Fibroblast of the aortic adventitia (primary cell): ENCODE results near the gene TRMT61A. TPM values are rescaled to one million over a fixed set of nuclear protein-coding genes. Genes with fewer than 3 reads are reported as not detected.
"Not testable (repeated sequence)": the region's sequence is repeated elsewhere in the genome, so short reads cannot be mapped to it uniquely, and the experiment has no call there.

Experiments used
- DNase-seq: peaks from one replicate; pipeline ENCODE4 v3.0.0-alpha.2; 2010; ENCODE audit warnings: low read depth
- H3K4me3 ChIP-seq: 2 replicates; pipeline ENCODE4 v1.5.1; 2011; ENCODE audit warnings: low read depth, mild to moderate bottlenecking, control low read depth, low read length, moderate library complexity
- CTCF ChIP-seq: IDR thresholded peaks from 2 replicates; pipeline ENCODE4 v1.5.1; 2011; ENCODE audit warnings: mild to moderate bottlenecking, low read length, control low read depth, inconsistent platforms; ENCODE audit not compliant: insufficient read depth
- total RNA-seq: library from RNA; depleted of rRNA; stranded (reverse); fragments of >200 nt; gene quantifications from 2 replicates; pipeline ENCODE4 v1.2.3, GENCODE V29; 2012; ENCODE audit warnings: low replicate concordance

Gene TRMT61A
- total RNA-seq, 1 donor: 9.2 TPM

GRCh38 chr14:103522649-103523574 is 6.1 kb upstream of the TRMT61A start, which contains the start of gene CKB:
TSS of gene CKB (minus strand) at chr14:103522830. CDS start at chr14:103522493, 337 bp downstream.
- TF ChIP-seq CTCF: no peak
- DNase-seq: peak; percentile 43
- peak within 1 kb of the TSS; percentile 60 for H3K4me3 ChIP-seq

- H3K4me3 ChIP-seq: no peak overlapping the region
- no peak for DNase-seq
- no peak for TF ChIP-seq CTCF
Observed at GRCh38 chr14:103523575-103523954, 5.4 kb upstream of the TRMT61A start.

GRCh38 chr14:103524002-103524935 is 4.7 kb upstream of the TRMT61A start:
- no peak for DNase-seq
- no peak overlapping the region for H3K4me3 ChIP-seq
- TF ChIP-seq CTCF: no peak

- DNase-seq, H3K4me3 ChIP-seq: not testable (repeated sequence)
Observed at GRCh38 chr14:103525430-103526246, 3.4 kb upstream of the TRMT61A start.

- TF ChIP-seq CTCF: no peak
- DNase-seq: no peak
- H3K4me3 ChIP-seq: no peak overlapping the region
Observed at GRCh38 chr14:103526247-103526913, 2.6 kb upstream of the TRMT61A start.

GRCh38 chr14:103526914-103527248 is 2.1 kb upstream of the TRMT61A start:
- no peak for DNase-seq
- TF ChIP-seq CTCF: no peak
- no peak overlapping the region for H3K4me3 ChIP-seq
